NCI-H774 (cell line): ENCODE results near the gene MACROD2.
"Not testable (repeated sequence)": the region's sequence is repeated elsewhere in the genome, so short reads cannot be mapped to it uniquely, and the experiment has no call there.

Experiments
- DNase-seq: peaks from one replicate; lab custom pipeline; 2025; lab: John Stamatoyannopoulos, UW

Gene MACROD2

DNA sequence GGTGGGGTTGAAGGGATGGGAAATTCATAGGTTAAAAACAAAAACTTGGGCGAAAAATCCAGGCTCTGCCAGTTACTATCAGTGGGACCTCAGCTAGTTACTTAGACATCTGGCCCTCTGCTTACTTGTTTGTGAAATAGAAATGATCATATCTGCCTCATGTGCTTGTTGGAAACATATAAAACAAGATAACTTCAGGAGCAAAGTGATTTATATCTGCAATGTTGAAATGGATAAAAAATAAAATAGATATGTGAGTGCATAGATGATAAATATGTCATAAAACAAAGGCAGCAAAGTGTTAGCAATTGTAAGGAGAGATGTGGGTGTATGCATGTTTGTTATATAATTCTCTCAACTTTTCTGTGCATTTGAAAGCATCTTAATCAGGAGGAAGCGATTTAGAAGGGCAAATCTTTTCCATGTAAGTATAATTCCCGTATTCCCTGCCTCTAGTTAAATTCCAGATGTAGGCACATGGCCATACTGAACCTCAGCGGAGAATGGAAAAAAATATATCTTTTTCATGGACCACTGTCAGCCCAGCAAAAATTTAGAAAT lies 921.1 kb downstream of the MACROD2 start:
- no peak for DNase-seq

DNA sequence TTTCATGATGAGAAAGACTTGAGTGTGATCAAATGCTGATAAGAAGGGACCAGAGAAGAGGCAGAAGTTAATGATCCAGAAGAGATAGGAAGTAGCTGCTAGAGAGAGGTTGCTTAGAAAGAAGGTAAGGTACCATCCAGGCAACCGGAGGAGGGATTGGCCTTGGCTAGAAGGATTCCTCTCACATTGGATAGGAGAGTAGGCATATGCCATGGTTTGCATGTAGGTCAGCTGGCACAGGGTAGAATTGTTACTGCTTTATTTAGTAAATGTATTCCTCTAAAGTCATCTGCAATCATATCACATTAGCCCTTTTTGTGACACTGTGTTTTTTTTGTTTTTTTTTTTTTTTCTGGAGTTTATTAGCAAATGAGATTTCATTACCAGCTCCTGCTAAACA lies 923.0 kb downstream of the MACROD2 start:
- no peak for DNase-seq

DNA sequence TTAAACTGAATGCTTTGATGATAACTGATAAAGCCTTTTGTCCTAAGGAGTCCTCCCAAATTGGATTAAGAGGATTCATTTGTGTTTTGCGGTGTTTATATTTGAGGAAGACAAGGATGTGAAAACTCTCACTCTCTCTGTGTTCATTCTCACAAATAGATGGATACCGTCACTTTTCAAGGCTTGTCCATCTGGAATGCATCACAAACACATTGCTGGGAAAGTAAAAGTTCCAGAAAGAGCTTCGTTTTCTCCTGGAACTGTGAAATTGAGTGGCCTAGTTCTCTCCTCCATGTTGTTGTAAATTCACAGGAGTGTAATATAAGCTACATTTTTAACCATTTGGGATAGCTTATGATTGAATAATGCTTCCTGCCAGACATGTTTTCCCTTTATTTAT lies 923.7 kb downstream of the MACROD2 start:
- no peak for DNase-seq

DNA sequence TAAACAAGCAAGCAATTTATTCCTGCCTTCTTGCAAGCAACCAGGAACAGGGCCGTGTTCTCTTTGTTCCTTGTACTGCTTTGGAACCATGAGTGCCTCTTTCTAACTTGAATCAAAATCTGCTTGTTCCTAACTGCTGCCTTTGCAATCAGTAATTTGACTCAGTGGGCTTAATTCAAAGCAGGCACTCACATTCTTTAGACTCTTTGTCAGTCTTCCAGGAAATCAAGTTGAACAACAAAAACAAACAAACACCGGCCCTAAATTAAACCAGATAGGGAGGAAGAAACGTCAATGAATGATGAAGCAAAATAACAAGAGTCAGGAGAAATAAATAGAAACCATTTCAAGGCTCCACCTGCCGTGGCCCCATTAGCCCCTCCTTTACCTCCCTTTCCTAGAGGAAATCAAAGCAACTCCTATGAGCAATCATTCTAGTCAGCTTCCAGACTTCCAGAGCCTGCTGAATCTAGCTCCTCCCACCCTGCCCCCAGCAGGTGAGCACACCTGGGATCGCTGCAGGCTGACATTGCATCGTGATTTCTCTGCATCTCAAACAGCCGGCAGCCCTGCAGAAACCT lies 924.3 kb downstream of the MACROD2 start:
- peak; percentile 51 for DNase-seq

DNA sequence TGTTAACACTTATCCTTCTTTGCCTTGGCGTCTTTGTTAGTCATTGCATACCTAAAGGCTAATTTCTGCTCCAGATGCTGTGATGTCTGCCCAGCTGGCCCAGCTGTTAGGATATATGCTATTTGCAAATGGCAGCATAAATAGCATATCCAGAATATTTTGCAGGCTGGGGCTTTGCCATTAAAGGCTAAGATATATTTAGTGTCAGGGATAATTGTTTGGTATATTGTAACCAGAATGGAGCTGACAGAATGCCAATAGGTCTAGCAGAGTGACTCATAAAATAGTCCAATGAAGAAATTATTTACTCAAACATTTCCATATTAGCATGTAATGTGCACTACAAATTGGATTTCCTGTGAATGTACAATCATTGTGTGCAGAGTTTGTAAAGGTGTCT lies 926.2 kb downstream of the MACROD2 start:
- DNase-seq = no peak

DNA sequence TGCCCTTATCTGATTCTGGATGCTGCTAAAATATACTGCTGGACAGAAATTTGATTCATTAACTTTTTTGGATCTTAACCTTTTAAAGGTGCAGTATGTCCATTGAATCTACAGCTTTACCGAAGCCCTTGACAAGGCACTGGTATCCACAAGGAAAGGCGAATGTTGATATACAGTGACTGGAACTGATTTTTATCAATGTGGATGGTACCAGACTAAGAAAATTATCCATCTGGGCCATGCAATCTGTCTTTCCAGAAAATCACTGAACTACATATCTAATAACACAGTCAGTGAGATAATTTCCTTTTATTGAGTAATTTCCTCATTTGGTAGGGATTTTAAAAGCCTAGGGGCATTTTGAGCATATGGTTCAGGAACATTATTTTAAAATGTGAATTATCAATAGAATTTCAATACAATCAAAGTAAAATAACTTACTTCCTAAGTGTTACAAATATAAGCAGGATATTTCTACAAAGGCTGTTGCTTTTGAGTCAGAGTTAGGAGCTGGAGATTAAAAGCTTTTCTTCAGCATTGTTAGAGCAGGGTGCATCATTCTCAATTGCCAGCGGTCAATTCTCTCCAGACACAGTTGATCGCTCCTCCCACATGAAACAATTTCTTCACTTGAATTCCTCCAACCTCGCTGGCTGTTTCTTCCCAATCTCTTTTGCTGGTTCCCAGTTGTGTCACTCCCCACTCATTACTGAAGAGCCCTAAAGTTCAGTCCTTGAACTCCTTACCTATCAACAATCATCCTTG lies 927.4 kb downstream of the MACROD2 start:
- DNase-seq = no peak

DNA sequence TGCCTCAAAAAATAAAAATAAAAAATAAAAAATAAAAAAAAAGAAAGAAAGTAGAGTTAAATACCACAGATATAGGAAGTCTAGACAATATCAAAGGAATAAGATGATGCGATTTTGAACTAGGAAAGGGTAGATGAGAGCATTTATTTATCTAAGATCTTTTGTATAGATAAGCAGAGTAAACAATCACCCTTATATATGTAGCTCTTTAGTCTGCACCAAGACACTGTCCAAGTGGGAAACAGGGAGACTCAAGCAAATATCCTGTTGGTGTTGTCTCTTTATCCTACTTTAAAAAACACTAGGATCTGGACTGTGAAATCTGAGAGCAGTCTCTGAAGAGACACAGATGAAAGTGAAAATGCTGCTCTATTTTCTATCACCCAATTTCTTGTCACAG lies 929.1 kb downstream of the MACROD2 start:
- DNase-seq = no peak

DNA sequence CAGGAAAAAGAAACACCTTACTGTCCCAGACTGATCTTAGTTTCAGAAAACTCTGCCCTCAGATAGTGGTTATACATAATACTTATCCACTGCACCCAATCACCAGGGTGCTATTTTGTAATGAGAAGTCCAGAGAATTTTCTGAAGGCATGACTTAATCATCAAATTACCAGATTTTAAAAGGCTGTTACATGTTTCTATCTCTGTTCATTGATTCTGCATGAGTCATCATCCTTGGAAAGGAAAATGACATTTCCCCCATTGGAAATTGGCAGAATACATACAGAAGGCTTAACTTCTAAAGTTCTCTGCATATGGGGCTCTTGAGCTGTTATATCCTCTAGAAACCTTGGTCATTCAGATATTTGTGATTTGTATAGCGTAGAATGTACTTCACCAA lies 930.0 kb downstream of the MACROD2 start:
- DNase-seq = no peak

DNA sequence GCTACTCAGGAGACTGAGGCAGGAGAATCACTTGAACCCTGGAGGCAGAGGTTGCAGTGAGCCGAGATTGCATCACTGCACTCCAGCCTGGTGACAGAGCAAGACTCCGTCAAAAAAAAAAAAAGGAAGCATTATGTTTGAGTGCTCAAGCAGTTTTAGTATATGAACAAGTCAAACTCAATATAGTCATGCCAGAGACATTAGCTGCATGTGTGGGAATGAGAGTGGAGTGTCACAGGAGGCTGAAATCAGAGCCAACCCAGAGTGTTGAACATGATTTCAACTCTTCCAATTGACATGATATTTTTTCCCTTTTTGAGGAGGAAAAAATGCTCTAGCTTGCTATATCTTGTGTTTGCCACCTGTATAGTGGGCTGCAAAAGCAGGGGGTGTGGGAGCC lies 931.1 kb downstream of the MACROD2 start:
- not testable (repeated sequence) for DNase-seq

DNA sequence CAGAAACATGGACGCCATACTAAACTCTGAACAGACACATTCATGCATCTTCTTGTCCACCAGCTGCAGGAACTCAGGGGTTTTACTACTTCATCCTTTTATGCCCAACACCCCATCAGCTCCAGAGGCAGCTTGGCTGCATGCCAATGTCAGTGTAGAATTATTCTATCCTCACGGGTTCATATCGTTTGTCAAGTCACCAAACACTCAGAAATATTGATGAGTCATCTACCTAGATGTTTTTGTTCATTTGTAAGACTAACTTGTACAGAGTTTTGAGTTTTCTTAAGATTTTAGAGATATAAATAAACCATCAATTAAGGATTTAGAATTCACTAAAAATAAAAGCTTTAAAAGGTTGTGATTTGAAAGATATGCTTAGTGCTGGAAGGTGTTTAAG lies 932.8 kb downstream of the MACROD2 start:
- no peak for DNase-seq

DNA sequence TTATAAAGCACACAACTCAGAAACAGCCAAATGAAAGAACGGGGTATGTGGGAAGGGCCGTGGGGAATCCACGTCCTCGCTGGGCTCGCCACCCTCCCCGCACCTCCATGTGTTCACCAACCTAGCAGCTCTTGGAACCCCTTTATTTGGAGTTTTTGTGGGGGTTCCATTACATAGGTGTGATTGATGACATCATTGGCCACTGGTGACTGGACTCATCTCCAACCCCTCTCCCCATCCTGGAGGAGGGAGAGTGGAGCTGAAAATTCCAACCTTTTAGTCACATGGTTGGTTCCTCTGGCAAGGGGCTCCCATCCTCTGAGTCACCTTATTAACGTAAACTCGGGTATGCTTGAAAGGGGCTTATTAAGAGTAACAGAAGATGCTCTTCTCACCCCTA lies 934.1 kb downstream of the MACROD2 start:
- no peak for DNase-seq

DNA sequence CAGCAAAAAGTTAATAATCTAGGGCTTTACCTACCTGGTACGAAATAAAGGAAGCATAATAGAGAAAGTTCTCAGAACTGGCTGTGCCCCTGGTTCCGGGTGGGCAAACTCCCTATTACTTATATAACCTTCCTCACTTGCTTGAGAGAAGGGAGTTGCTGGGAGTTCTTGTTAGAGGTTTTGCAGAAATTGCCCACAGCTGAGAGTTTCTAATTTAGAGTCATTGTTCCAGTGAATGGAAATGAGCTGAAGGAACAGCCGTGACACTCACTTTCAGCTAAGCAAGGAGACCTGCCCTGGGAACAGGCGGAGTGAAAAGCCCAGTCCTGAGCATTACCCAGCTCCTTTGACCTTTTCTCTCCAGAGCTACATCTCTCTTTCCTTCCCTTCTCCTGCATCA lies 936.7 kb downstream of the MACROD2 start:
- no peak for DNase-seq

DNA sequence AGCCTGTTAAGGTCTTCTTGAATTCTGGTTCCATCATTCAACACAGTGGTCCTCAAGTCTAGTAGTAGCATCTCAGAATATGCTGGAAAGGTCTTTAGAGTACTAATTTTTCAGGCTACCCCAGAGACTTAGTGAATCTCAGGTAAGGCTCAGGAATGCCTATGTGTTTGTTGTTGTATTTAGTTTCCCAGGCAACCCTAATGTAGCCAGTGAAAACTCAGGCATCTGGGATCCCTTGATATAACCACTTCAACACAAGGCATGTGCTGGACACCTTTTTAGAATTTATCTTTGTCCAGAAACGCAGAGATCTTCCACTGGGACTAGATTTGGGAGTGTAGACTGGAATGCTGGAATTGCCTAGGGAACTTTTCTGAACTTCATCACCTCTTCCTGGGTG lies 940.0 kb downstream of the MACROD2 start:
- no peak for DNase-seq

DNA sequence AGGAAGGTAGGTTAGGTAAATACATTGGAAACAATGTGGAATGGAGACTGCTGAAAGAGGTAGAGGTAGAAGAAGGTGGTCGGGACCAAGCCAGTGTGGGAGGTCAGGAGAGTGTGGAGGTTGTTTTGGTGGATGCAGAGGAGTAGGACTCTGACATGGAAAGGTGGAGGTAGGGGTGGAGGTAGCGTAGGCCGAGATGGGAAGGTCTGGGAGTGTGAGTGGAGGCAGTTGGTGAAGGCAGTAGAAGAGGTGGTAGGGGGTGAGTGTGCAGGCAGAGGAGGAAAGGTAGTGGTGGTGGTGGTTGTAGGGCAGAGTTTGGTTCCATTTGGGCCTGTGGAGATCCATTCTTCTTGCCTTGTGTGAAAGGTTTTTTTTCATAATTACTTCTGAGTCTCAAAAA lies 941.7 kb downstream of the MACROD2 start:
- no peak for DNase-seq

DNA sequence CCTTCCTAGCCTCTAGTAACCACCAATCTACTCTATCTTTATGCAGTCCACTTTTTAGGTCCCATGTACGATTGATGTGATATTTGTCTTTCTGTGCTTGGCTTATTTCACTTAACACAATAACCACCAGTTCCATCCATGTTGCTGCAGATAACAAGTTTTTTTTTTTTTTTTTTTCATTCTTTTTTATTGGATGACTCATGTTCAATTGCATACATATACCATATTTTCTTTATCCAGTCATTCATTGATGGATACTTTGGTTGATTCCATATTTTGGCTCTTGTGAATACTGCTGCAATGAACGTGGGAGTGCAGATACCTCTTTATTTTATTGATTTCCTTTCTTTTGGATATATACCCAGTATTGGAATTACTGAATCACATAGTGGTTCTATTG lies 942.5 kb downstream of the MACROD2 start:
- DNase-seq = no peak

DNA sequence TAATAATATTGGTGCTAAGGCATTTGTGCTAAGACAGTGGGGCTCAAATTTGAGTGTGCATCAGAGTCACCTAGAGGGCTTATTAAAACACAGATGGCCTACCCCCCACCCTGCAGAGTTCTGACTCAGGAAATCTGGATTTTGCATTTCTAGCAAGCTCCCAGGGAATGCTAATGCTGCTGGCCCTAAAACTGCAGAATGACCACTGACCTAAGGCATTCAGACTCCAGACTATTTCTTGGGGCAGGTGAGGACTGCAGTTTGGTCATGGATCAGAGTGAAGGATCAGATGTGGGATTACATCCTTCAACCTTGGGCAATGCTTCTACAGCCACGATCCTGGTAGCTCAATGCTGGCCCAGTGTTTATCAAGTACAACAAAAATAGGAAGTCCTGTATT lies 952.2 kb downstream of the MACROD2 start:
- DNase-seq = no peak

DNA sequence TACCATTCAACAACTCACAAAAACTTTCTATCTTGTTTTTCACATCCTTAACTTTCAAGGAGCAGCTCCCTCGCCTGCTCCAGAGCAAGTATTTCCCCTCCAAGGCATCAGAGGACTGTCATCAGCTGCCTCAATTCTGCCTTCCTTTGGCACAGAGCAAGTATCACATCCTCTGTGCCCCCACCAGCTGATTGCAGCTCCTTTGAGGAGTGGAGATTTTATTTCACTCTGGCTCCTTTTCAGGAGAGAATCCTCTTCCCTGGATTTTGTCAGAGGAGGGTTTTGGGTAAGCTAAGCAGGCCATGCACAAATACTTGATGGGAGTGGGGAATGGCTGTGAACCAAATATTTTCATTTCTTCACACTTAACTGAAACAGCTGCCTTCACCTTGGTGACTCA lies 952.6 kb downstream of the MACROD2 start:
- DNase-seq = no peak

DNA sequence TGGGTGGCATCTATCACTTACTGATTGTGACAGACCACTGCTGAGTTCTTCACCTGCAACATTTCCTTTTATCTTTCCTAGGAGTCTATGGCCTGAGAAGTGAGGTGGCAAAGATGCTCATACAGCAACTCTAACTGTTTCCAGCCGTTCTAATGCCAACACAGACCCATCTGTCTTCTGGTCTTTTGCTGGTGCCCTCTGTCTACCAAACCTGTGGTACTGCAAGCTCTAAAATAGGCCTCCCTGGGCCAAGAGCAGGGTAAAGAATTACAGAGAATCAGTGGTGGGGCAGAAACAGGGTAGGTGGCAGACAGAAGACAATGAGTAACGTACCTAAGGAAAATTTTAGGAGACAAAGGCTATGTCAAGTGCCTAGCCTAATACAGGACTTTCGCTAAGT lies 953.1 kb downstream of the MACROD2 start:
- DNase-seq = no peak

DNA sequence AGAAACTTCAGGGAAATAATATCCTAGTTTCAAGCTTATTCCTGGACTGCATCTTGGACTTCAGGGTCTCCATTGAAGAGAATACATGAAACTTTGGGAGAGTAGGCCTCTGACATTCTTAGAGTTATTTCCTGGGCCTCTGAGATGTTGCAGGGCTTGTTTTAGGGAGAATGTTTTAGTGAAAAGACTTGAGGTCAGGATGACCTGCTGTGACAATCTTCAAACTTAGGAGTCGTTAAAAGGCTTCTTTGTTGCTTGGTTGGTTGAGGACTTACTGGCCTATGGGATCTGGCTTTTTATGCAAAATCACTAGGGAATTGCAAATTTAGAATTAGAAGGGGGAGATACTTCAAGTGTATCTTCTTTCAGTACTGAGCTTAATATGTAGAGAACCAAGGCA lies 955.3 kb downstream of the MACROD2 start:
- no peak for DNase-seq

DNA sequence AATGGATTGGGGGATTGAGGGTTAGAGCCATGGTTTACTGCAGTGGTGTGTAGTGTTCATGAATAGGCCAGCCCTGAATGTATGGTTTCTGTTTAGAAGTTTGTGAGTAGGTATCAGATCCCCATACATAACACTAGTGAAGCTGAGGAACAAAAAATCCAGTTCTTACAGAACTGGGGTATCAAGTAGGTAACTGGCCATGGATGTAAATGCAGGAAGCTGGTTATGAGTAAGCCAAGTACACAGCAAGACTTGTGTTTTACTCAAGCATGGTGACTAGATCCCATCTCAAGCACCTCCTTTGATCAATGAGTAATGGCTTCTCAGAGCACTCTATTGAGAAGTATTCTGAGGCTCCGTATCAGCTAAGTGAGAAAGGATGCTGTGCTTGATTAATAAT lies 955.8 kb downstream of the MACROD2 start:
- no peak for DNase-seq

DNA sequence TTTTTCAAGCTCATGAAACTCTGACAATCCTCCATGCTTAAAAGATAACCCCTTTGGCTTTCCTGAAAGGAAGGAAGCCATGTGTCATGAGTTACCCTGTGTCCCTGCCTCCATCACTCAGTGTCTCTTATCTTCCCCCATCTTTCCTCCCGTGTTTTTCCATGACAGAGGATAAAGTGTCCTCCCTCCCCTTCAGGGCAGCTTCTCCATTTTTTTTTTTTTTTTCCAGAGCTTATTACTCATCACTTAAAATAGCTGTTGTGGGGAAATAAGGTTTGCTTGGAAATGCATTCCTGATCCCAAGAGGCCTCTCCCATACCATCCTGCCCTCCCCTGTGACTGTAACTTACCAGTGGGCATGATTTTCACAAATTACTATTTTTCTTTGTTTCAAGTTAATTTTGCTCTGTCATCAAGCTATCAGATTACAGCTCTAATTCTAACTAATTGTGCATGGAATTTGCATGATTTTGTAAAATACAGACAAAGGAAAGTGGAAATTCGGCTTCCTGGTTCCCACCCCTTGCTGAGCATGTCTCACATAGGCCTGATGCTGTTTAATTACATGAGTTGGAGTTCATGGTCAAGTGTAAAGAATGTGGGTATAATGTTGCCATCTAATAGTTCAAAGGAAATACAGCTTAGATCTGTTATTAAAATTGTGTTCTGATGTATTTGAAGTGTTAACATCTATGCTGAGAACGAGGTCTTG lies 956.5 kb downstream of the MACROD2 start:
- DNase-seq = no peak

DNA sequence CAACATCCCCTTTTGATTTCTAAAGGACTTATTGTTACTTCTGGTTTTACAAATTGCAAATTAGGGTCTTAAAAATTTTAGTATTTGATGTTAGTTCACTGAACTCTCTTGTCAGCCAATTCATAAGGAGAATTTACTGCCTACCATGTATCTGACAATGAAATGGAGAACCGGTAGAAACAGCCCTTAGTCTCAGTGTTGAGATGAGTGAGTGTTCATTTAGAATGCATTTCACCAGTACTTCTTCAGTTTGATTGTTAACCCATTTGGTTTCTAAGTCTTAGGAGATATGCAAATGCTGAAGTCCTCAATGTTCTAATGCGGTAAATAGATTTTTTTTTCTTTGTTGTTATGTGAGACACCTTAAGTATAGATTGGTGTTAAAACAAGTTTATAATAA lies 958.4 kb downstream of the MACROD2 start:
- no peak for DNase-seq

DNA sequence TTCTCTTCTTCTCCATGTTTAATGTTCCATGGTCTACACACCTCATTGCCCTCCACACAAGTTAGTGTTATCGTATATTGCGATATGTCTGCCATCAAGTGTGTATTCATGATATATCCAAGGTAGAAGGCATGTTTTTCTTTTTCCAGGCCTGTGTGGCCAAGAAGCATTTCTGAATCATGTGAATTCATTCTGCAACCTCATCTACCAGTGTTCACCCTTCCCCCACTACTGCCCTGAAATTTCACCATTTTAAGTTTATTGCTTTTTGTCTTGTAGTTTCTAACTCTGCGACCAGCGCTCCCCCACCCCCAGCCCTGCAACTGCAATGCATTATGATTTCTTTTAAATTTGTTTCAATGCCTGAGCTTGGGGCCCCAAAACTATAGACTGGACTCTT lies 960.1 kb downstream of the MACROD2 start:
- DNase-seq = no peak
